SK-N-MC (cell line): ENCODE results near the gene GOPC.

Experiments used
- EZH2 ChIP-seq: fragments of 200-600 bp; sonication (generic); IDR thresholded peaks from one replicate; pipeline ENCODE4 v1.6.1; 2017; ENCODE audit warnings: antibody characterized with exemption
- FOXP2 ChIP-seq: optimal IDR thresholded peaks from 2 replicates; pipeline ENCODE3; 2011; ENCODE audit warnings: mild to moderate bottlenecking, moderate library complexity; ENCODE audit not compliant: insufficient read depth; ENCODE audit errors: extremely low read length, control extremely low read depth
- POLR2AphosphoS5 ChIP-seq: IDR thresholded peaks from 2 replicates; pipeline ENCODE4 v1.6.1; 2012; ENCODE audit warnings: mild to moderate bottlenecking, low read depth, low read length, borderline replicate concordance

DNA sequence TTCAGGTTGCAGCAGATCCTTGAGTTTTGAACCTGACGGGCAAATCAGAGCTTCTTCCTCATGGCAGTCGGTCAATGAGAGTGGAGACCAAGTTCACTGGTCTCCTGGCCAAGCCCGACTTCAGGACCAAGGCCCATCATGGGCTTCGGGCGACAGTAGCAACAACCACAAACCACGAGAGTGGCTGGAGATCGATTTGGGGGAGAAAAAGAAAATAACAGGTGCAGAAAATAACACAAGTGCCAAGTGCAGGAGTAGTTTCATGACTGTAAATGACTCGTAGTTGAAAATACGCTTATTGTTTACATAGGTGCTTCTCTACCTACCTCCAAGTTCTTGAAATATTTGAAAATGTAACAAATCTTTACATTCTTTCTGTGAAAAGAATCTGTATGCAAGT lies 63.7 kb downstream of the GOPC start:
- no peak for TF ChIP-seq POLR2AphosphoS5
- no peak for TF ChIP-seq EZH2
- no peak for TF ChIP-seq FOXP2
